Lower leg skin (tissue), 4 donors: Measurements from ENCODE around the gene XRRA1. TPM values are rescaled to one million over a fixed set of nuclear protein-coding genes. Genes with fewer than 3 reads are reported as not detected.
A peak's percentile ranks its signal among the peaks of the same experiment; 100 is the strongest.

Experiments used
- DNase-seq, 2 donors: peaks; one replicate each; pipeline ENCODE4 v3.0.0-alpha.2; 2019; ENCODE audit warnings: low spot score in 2 of 2
- H3K4me3 ChIP-seq: fragments of 200-600 bp; sonication (generic); 2 replicates; pipeline ENCODE4 v1.5.1; 2017; ENCODE audit warnings: mild to moderate bottlenecking, low read depth; ENCODE audit not compliant: poor library complexity, severe bottlenecking
- POLR2A ChIP-seq, 2 donors: fragments of 450-650 bp; IDR thresholded peaks; one replicate each; pipeline ENCODE4 v1.6.1; 2016 to 2017; ENCODE audit warnings: antibody characterized with exemption in 2 of 2, mild to moderate bottlenecking in 1 of 2, moderate library complexity in 1 of 2
- WGBS, 2 donors: methylation state at CpG; one replicate each; pipeline ENCODE4 v1.1.5; 2018; 5-methylcytosine and 5-hydroxymethylcytosine counted together
- intact Hi-C: fragments of 100-400 bp; cut with DNase I; formaldehyde crosslinking; loops from one replicate; pipeline ENCODE4 v1.15.0; 2023; ENCODE audit warnings: low total_unique reads
- total RNA-seq, 4 donors: library from RNA; depleted of rRNA; stranded (reverse); fragments of >200 nt; gene quantifications; one replicate each; pipeline ENCODE4 v1.1.0, GENCODE V29; 2016
- TF ChIP-seq, protein P1 (sequence below), 3 donors: fragments of 450-650 bp; IDR thresholded peaks; one replicate each; pipeline ENCODE4 v1.5.1; 2016; ENCODE audit warnings: antibody characterized with exemption in 3 of 3, mild to moderate bottlenecking in 3 of 3, moderate library complexity in 2 of 3

Gene XRRA1
- total RNA-seq, 4 donors from 2014 or later, result 7.0 to 17.4 (median 13.2) TPM

- 1% methylated on average over 45 to 46 of the region's 46 CpGs for WGBS, 2 donors
- H3K4me3 ChIP-seq, result peak within 1 kb of the TSS; percentile 77
- intact Hi-C loops, result no loop called here
- peak; percentile 70 to 93 for DNase-seq
- TF ChIP-seq, protein P1, sequence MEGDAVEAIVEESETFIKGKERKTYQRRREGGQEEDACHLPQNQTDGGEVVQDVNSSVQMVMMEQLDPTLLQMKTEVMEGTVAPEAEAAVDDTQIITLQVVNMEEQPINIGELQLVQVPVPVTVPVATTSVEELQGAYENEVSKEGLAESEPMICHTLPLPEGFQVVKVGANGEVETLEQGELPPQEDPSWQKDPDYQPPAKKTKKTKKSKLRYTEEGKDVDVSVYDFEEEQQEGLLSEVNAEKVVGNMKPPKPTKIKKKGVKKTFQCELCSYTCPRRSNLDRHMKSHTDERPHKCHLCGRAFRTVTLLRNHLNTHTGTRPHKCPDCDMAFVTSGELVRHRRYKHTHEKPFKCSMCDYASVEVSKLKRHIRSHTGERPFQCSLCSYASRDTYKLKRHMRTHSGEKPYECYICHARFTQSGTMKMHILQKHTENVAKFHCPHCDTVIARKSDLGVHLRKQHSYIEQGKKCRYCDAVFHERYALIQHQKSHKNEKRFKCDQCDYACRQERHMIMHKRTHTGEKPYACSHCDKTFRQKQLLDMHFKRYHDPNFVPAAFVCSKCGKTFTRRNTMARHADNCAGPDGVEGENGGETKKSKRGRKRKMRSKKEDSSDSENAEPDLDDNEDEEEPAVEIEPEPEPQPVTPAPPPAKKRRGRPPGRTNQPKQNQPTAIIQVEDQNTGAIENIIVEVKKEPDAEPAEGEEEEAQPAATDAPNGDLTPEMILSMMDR (IDR thresholded peaks at IDR 0.05), result no peak
- no peak for TF ChIP-seq POLR2A (IDR thresholded peaks at IDR 0.05)
Measured at GRCh38 chr11:74988541-74989259, 39.8 kb upstream of the XRRA1 start, which contains the start of gene NEU3. TSS of gene NEU3 (plus strand) at chr11:74988933. CDS start at chr11:74989061, 128 bp downstream.

GRCh38 chr11:74984730-74985129 lies 35.8 kb upstream of the XRRA1 start:
- TF ChIP-seq, protein P1 (IDR thresholded peaks at IDR 0.05), result no peak
- no peak for TF ChIP-seq POLR2A (IDR thresholded peaks at IDR 0.05)
- H3K4me3 ChIP-seq, result no peak overlapping the region
- DNase-seq, result no peak
- intact Hi-C loops, result no loop called here
- 91 to 94% methylated on average over 2 of the region's 2 CpGs for WGBS, 2 donors

DNA sequence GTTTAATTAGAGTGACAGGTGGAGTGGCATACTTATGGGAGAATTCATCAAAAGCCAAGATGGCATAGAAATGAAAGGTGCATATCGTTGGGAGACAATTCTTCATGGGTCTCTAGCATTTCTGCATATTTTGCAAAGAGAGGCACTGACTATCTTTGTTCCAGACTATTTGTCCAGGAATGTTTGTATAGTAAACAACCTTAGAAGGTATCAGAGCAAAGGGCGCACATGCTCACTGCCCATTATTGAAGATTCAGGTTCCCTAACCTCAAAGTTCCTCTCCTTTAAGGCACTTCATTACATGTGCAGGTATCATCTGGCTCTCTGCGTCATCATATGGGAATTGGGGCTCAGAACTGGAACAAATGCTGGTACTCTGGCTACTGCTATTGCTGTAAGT lies 35.2 kb upstream of the XRRA1 start:
- no peak for TF ChIP-seq POLR2A (IDR thresholded peaks at IDR 0.05)
- TF ChIP-seq, protein P1 (IDR thresholded peaks at IDR 0.05), result no peak
- intact Hi-C loops, result no loop called here
- 89 to 95% methylated on average over 3 of the region's 3 CpGs for WGBS, 2 donors
- H3K4me3 ChIP-seq, result no peak overlapping the region
- no peak for DNase-seq

GRCh38 chr11:74981888-74982287 lies 33.0 kb upstream of the XRRA1 start:
- no peak for DNase-seq
- intact Hi-C loops, result no loop called here
- TF ChIP-seq, protein P1 (IDR thresholded peaks at IDR 0.05), result no peak
- no peak for TF ChIP-seq POLR2A (IDR thresholded peaks at IDR 0.05)
- H3K4me3 ChIP-seq, result no peak overlapping the region
- 94 to 95% methylated on average over 1 of the region's 1 CpG for WGBS, 2 donors

DNA sequence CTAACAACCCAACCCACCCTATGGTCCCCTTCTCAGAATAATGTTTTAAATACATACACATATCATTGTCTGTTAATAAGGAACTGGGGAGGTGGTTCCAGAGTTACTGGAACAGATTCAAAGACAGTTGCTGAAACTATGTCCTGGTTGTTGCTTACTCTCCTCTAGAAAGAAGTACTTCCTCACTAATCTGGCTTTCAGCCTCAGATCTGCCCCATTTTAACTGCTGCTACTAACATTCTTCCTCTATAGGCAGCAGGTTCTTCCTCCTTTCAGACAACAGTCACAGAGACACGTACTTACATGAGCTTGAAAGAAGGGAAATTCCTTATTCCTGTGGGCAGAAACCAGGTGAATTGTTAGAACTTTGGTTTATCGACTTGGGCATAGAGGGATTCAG lies 31.7 kb upstream of the XRRA1 start:
- DNase-seq, result no peak
- TF ChIP-seq, protein P1 (IDR thresholded peaks at IDR 0.05), result no peak
- TF ChIP-seq POLR2A (IDR thresholded peaks at IDR 0.05), result no peak
- intact Hi-C loops, result no loop called here
- 87 to 92% methylated on average over 2 of the region's 2 CpGs for WGBS, 2 donors
- H3K4me3 ChIP-seq, result no peak overlapping the region

GRCh38 chr11:74978041-74978440 lies 29.1 kb upstream of the XRRA1 start:
- no peak for TF ChIP-seq POLR2A (IDR thresholded peaks at IDR 0.05)
- TF ChIP-seq, protein P1 (IDR thresholded peaks at IDR 0.05), result no peak
- no peak overlapping the region for H3K4me3 ChIP-seq
- 93 to 94% methylated on average over 4 of the region's 4 CpGs for WGBS, 2 donors
- DNase-seq, result no peak
- intact Hi-C loops, result no loop called here
